CD4-positive, alpha-beta T cell treated with Interleukin-2 at 100 ng/mL for 4 hours (primary cell): Measurements from ENCODE around the gene EPHA10.

ENCODE experiments used
- DNase-seq: peaks from one replicate; pipeline ENCODE4 v3.0.0-alpha.2; 2020; ENCODE audit warnings: low spot score

Gene EPHA10

GRCh38 chr1:37734629-37735591, 30.0 kb downstream of the EPHA10 start:
- DNase-seq, result no peak

- no peak for DNase-seq
Observed at GRCh38 chr1:37732111-37732780, 32.7 kb downstream of the EPHA10 start.

GRCh38 chr1:37731312-37732019, 33.5 kb downstream of the EPHA10 start:
- DNase-seq, result no peak

- DNase-seq, result no peak
Observed at GRCh38 chr1:37730376-37730775, 34.5 kb downstream of the EPHA10 start.

GRCh38 chr1:37728416-37728815, 36.5 kb downstream of the EPHA10 start:
- no peak for DNase-seq

GRCh38 chr1:37726751-37727585, 38.0 kb downstream of the EPHA10 start:
- DNase-seq, result no peak

GRCh38 chr1:37725851-37726613, 38.9 kb downstream of the EPHA10 start:
- DNase-seq, result no peak

- DNase-seq, result no peak
Observed at GRCh38 chr1:37724575-37724974, 40.3 kb downstream of the EPHA10 start.

GRCh38 chr1:37723390-37724078, 41.4 kb downstream of the EPHA10 start:
- no peak for DNase-seq

- DNase-seq, result no peak
Observed at GRCh38 chr1:37723072-37723389, 41.9 kb downstream of the EPHA10 start.

- no peak for DNase-seq
Observed at GRCh38 chr1:37722181-37723071, 42.5 kb downstream of the EPHA10 start.

GRCh38 chr1:37721565-37721964, 43.4 kb downstream of the EPHA10 start:
- DNase-seq, result no peak

GRCh38 chr1:37720231-37721130, 44.4 kb downstream of the EPHA10 start:
- DNase-seq, result no peak

GRCh38 chr1:37719572-37720195, 45.2 kb downstream of the EPHA10 start:
- DNase-seq, result no peak

GRCh38 chr1:37718901-37719571, 45.9 kb downstream of the EPHA10 start:
- DNase-seq, result no peak

GRCh38 chr1:37718181-37718900, 46.6 kb downstream of the EPHA10 start:
- no peak for DNase-seq

- no peak for DNase-seq
Observed at GRCh38 chr1:37717631-37718030, 47.3 kb downstream of the EPHA10 start.
